A673 (cell line): ENCODE results near the gene HLA-A.

ENCODE experiments used
- EZH2 ChIP-seq: fragments of 200-600 bp; sonication (generic); IDR thresholded peaks from 2 replicates; pipeline ENCODE4 v1.6.1; 2017; ENCODE audit warnings: borderline replicate concordance, low read depth, mild to moderate bottlenecking, mixed read lengths, antibody characterized with exemption, low read length; ENCODE audit not compliant: poor library complexity, severe bottlenecking
- TF ChIP-seq, protein P1 (sequence below): fragments of 300-800, 200-600 bp; sonication (generic); conservative IDR thresholded peaks from 2 replicates; pipeline ENCODE4 v1.5.1; 2017; ENCODE audit warnings: low read depth, mild to moderate bottlenecking, antibody characterized with exemption, low read length, moderate library complexity, mixed read lengths

DNA sequence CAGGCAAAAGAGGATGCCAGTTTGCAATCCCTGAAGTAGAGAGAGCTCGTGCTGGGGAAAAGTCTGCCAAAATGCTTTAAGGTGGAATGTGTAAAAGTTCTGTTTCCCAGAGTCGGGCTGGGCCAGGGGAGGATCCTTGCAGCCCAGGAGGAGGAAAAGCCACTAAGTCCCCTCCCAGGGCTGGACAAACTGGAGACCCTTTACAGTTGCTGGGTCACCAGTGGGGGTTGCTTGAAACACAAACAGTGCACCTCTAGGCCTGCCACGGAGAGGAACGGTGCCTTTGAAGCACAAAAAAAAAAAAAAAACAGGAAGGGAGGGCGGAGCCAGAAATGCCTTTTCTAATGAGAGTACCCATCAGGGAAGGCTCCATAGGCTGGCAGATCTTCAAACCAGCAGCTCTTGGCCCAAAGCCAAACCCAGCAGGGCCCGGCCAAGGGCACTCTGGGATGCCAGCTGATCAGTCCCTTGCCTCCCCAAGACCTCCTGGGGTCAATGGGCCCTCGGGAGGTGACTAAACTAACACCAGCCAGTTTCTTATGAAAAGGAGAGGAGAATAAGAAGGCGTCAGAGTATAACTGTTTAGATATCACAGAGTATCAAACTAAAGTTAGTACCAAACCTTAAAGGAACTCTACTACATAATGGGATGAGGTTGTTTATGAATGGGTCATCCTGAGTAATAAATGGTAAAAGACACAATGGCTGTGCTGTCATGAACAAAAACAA lies 23.7 kb downstream of the HLA-A start:
- no peak for TF ChIP-seq EZH2
- TF ChIP-seq, protein P1, sequence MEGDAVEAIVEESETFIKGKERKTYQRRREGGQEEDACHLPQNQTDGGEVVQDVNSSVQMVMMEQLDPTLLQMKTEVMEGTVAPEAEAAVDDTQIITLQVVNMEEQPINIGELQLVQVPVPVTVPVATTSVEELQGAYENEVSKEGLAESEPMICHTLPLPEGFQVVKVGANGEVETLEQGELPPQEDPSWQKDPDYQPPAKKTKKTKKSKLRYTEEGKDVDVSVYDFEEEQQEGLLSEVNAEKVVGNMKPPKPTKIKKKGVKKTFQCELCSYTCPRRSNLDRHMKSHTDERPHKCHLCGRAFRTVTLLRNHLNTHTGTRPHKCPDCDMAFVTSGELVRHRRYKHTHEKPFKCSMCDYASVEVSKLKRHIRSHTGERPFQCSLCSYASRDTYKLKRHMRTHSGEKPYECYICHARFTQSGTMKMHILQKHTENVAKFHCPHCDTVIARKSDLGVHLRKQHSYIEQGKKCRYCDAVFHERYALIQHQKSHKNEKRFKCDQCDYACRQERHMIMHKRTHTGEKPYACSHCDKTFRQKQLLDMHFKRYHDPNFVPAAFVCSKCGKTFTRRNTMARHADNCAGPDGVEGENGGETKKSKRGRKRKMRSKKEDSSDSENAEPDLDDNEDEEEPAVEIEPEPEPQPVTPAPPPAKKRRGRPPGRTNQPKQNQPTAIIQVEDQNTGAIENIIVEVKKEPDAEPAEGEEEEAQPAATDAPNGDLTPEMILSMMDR = no peak
